ENCODE measurements around the gene HS2ST1. TPM values are rescaled to one million over a fixed set of nuclear protein-coding genes. Genes with fewer than 3 reads are reported as not detected.

Gene HS2ST1
- total RNA-seq, 6 experiments from 2014 or later: 9.9 to 17.2 (median 13.7) TPM

DNA sequence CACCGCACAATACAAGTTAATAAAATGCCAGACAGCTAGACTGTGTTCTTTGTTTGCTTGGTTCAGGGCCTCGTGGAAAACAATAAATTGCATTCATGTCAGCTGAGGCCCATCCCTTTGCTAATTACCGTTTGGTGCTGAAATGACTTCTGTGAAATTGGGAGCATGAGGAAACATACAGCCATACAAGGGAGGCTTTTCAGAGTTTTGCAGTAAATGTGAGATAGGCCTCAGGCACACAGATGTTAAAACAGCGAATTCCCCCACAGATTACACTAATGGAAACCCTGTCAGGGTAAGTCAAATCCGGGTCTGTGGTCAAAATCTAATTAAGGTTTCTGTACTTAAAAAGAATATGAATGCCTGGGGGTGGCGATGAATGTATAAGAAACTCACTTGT is 240.7 kb downstream of the HS2ST1 start:
- H3K27me3 ChIP-seq: no peaks in the 10 kb centered on the region
- 72% methylated on average over 5 of the region's 6 CpGs for WGBS (ENCODE audit: insufficient coverage, low coverage, low lambda C conversion rate, missing lambda C conversion rate)
- H3K27ac ChIP-seq: no peak overlapping the region
- intact Hi-C loops (cut with DNase I): no loop called here
- no peak for ATAC-seq
- no peak overlapping the region for H3K4me3 ChIP-seq
- no peak for DNase-seq
- TF ChIP-seq POLR2A (IDR thresholded peaks at IDR 0.05) (no peak), CTCF (IDR thresholded peaks at IDR 0.05) (no peak)
- no peaks in the 10 kb centered on the region for H3K9me3 ChIP-seq
- no peaks in the 10 kb centered on the region for H3K36me3 ChIP-seq
- H3K4me1 ChIP-seq: peaks cover 0 to 10% (median 3%) of the 10 kb centered on the region in 4 donors

GRCh38 chr1:87155648-87156047 is 241.2 kb downstream of the HS2ST1 start:
- Histone ChIP-seq H3K4me1 (peaks cover 0 to 10% (median 3%) of the 10 kb centered on the region in 4 donors), H3K27me3 (no peaks in the 10 kb centered on the region), H3K4me3 (no peak overlapping the region), H3K27ac (no peak overlapping the region), H3K36me3 (no peaks in the 10 kb centered on the region), H3K9me3 (no peaks in the 10 kb centered on the region)
- intact Hi-C loops (cut with DNase I): no loop called here
- ATAC-seq (no peak), DNase-seq (no peak)
- TF ChIP-seq CTCF (IDR thresholded peaks at IDR 0.05) (no peak), POLR2A (IDR thresholded peaks at IDR 0.05) (no peak)
- WGBS (ENCODE audit: insufficient coverage, low coverage, low lambda C conversion rate, missing lambda C conversion rate): 95% methylated on average over 5 of the region's 9 CpGs

DNA sequence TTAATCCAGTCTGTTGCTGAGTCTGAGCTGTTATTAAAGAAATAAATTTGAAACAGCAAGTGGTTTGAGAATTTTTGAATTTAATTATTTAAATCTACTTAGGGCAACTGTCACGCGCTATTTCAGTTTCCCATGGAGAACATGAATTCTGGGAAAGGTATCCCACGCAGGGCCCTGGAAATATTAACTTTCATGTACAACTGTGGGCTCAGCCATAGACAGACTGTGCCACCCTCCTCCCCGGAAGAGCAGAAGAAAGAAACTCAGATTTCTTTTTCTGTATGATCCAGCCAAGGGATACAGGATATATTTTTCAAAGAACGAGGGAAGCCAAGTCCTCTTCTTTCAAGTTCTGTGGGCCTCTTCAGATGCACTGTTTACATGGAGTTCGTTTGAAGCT is 241.7 kb downstream of the HS2ST1 start:
- Histone ChIP-seq H3K4me1 (peaks cover 0 to 10% (median 3%) of the 10 kb centered on the region in 4 donors), H3K9me3 (no peaks in the 10 kb centered on the region), H3K4me3 (no peak overlapping the region), H3K27me3 (no peaks in the 10 kb centered on the region), H3K36me3 (no peaks in the 10 kb centered on the region), H3K27ac (no peak overlapping the region)
- WGBS (ENCODE audit: insufficient coverage, low coverage, low lambda C conversion rate, missing lambda C conversion rate): 82% methylated on average over 6 of the region's 6 CpGs
- DNase-seq: no peak
- ATAC-seq: no peak
- intact Hi-C loops (cut with DNase I): no loop called here
- TF ChIP-seq POLR2A (IDR thresholded peaks at IDR 0.05) (no peak), CTCF (IDR thresholded peaks at IDR 0.05) (no peak)

GRCh38 chr1:87159378-87159915 is 245.0 kb downstream of the HS2ST1 start:
- no peaks in the 10 kb centered on the region for H3K4me1 ChIP-seq
- no peaks in the 10 kb centered on the region for H3K9me3 ChIP-seq
- ATAC-seq: no peak
- WGBS (ENCODE audit: insufficient coverage, low coverage, low lambda C conversion rate, missing lambda C conversion rate): 88% methylated on average over 6 of the region's 6 CpGs
- no peak for TF ChIP-seq CTCF (IDR thresholded peaks at IDR 0.05)
- no peak for TF ChIP-seq POLR2A (IDR thresholded peaks at IDR 0.05)
- no peak overlapping the region for H3K4me3 ChIP-seq
- H3K27ac ChIP-seq: no peak overlapping the region
- H3K36me3 ChIP-seq: no peaks in the 10 kb centered on the region
- H3K27me3 ChIP-seq: no peaks in the 10 kb centered on the region
- no peak for DNase-seq
- intact Hi-C loops (cut with DNase I): no loop called here

Other genes with a start within 250 kb of the HS2ST1 start
- 10 to 100 TPM; 23.8 to 47.5 (median 29.1) TPM for gene SH3GLB1, start 210.1 kb upstream of the HS2ST1 start, total RNA-seq
- 100 to 1,000 TPM in 4 of 6 experiments, 10 to 100 TPM in 2; 95.5 to 130 (median 107) TPM for gene SELENOF, start 509 bp upstream of the HS2ST1 start, total RNA-seq